SK-N-MC (cell line): Measurements from ENCODE around the gene FOXN4.

Source experiments
- EZH2 ChIP-seq: fragments of 200-600 bp; sonication (generic); IDR thresholded peaks from one replicate; pipeline ENCODE4 v1.6.1; 2017; ENCODE audit warnings: antibody characterized with exemption
- FOXP2 ChIP-seq: optimal IDR thresholded peaks from 2 replicates; pipeline ENCODE3; 2011; ENCODE audit warnings: mild to moderate bottlenecking, moderate library complexity; ENCODE audit not compliant: insufficient read depth; ENCODE audit errors: extremely low read length, control extremely low read depth
- POLR2AphosphoS5 ChIP-seq: IDR thresholded peaks from 2 replicates; pipeline ENCODE4 v1.6.1; 2012; ENCODE audit warnings: mild to moderate bottlenecking, low read depth, low read length, borderline replicate concordance

- TF ChIP-seq EZH2, result no peak
- no peak for TF ChIP-seq POLR2AphosphoS5
- TF ChIP-seq FOXP2, result no peak
Measured at GRCh38 chr12:109277255-109277898, 31.7 kb downstream of the FOXN4 start.
